ENCODE results near the gene CRYBB3. TPM values are rescaled to one million over a fixed set of nuclear protein-coding genes. Genes with fewer than 3 reads are reported as not detected.
"Not testable (repeated sequence)": the region's sequence is repeated elsewhere in the genome, so short reads cannot be mapped to it uniquely, and the experiment has no call there.

Gene CRYBB3
- total and polyA plus RNA-seq, 9 donors: 0.30 to 0.69 TPM; not detected in 7

DNA sequence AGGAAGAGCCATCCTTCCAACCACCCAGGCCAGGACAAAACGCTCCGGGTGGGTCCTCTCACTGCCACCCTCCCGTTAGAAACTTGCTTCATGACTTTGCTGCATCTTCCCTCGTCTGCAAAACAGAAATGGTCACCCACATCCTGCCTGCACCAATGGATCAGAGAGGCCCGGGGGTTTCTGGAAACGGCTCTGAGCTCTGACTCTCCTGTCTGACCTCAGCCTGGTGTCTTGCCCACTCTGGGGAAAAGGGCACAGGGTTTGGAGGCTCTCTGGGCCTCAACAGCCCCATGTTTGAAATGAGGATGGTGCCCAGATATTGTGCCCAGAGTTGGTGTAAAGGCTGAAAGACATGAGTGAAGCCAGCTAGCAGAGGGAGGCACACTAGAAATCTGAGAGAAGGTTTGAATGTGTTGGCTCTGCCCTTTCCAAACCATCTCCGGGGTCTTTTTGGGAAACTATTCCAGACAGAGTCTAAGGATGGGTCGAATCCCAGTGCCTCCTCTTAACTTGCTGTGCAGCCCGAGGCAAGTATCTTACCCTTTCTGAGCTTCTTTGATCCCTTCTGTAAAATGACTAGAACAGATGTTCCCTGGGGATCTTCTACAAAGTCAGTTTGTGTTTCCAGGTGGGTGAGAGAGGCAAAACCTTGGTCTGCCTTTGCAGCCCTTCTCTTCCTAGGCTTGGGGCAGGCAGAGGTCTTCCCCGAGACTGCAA is 2.1 kb downstream of the CRYBB3 start:
- Histone ChIP-seq H3K36me3 (no peaks in the 10 kb centered on the region), H3K4me3 (no peak overlapping the region), H3K27ac (no peak overlapping the region), H3K27me3 (no peaks in the 10 kb centered on the region), H3K4me1 (ENCODE audit: insufficient read depth) (no peaks in the 10 kb centered on the region), H3K9me3 (no peaks in the 10 kb centered on the region)
- DNase-seq: no peak
- TF ChIP-seq, protein P1, sequence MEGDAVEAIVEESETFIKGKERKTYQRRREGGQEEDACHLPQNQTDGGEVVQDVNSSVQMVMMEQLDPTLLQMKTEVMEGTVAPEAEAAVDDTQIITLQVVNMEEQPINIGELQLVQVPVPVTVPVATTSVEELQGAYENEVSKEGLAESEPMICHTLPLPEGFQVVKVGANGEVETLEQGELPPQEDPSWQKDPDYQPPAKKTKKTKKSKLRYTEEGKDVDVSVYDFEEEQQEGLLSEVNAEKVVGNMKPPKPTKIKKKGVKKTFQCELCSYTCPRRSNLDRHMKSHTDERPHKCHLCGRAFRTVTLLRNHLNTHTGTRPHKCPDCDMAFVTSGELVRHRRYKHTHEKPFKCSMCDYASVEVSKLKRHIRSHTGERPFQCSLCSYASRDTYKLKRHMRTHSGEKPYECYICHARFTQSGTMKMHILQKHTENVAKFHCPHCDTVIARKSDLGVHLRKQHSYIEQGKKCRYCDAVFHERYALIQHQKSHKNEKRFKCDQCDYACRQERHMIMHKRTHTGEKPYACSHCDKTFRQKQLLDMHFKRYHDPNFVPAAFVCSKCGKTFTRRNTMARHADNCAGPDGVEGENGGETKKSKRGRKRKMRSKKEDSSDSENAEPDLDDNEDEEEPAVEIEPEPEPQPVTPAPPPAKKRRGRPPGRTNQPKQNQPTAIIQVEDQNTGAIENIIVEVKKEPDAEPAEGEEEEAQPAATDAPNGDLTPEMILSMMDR (IDR thresholded peaks at IDR 0.05): no peak
- TF ChIP-seq POLR2A (IDR thresholded peaks at IDR 0.05): no peak
- no peak for TF ChIP-seq EP300 (IDR thresholded peaks at IDR 0.05)
- intact Hi-C loops (cut with DNase I): no loop called here
- 51 to 63% (median 61%) methylated on average over 9 to 10 of the region's 10 CpGs for WGBS, 3 donors

DNA sequence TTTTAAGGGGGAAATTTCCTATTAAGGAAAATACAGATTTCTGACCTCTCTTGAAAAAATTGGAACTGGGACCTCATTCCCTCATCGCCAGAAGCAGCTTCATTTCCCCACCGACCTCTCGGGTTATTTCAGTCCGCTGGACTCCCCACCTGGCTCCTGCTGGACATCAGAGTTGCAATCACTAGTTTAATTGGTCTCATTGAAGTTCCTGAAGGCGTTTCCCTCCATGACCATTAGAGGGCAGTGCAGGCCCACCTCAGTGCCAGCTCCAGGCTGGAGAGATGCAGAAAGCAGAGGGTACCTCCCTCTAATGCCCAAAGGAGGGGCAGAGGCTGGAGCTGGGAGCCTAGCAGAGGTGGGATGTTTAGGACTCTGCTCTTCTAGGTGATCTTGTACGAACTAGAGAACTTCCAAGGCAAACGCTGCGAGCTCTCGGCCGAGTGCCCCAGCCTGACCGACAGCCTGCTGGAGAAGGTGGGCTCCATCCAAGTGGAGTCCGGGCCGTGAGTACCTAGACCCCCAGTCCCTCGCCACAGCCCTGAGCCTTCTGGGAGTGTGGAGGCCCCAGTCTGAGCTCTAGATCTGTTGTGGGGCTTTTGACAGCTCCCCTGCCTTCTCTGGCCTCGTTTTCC is 2.7 kb downstream of the CRYBB3 start:
- Histone ChIP-seq H3K27ac (no peak overlapping the region), H3K9me3 (no peaks in the 10 kb centered on the region), H3K27me3 (no peaks in the 10 kb centered on the region), H3K4me3 (no peak overlapping the region), H3K36me3 (no peaks in the 10 kb centered on the region), H3K4me1 (ENCODE audit: insufficient read depth) (no peaks in the 10 kb centered on the region)
- intact Hi-C loops (cut with DNase I): no loop called here
- DNase-seq: peak; percentile 33 to 65 (median 48)
- 18 to 49% (median 49%) methylated on average over 7 to 15 of the region's 15 CpGs for WGBS, 3 donors
- TF ChIP-seq, protein P1 (IDR thresholded peaks at IDR 0.05): peak; percentile 27 to 78 (median 30)
- no peak for TF ChIP-seq EP300 (IDR thresholded peaks at IDR 0.05)

DNA sequence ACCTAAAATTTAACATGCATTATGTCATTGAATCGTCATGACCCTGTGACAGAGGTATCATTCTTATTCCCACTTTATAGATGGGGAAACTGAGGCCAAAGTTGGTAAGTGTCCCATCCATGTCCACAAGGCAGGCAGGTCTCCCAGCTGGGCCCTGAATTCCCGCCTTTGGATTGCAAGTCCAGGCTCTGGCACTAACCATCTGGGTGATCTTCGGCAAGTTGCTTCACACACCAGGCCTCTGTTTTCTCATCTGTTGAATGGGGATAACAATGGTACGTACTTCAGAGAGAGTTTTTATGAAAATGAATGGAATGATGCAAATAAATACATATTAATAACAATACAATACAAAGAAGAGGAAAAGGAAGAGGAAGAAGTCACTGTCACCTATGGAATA is 3.4 kb downstream of the CRYBB3 start:
- H3K36me3 ChIP-seq: no peaks in the 10 kb centered on the region
- H3K4me1 ChIP-seq (ENCODE audit: insufficient read depth): no peaks in the 10 kb centered on the region
- TF ChIP-seq EP300 (IDR thresholded peaks at IDR 0.05) (no peak), POLR2A (IDR thresholded peaks at IDR 0.05) (no peak)
- intact Hi-C loops (cut with DNase I): no loop called here
- no peak for DNase-seq
- no peaks in the 10 kb centered on the region for H3K27me3 ChIP-seq
- no peak overlapping the region for H3K27ac ChIP-seq
- H3K4me3 ChIP-seq: no peak overlapping the region
- no peaks in the 10 kb centered on the region for H3K9me3 ChIP-seq
- 93 to 96% (median 93%) methylated on average over 4 of the region's 4 CpGs for WGBS, 3 donors

DNA sequence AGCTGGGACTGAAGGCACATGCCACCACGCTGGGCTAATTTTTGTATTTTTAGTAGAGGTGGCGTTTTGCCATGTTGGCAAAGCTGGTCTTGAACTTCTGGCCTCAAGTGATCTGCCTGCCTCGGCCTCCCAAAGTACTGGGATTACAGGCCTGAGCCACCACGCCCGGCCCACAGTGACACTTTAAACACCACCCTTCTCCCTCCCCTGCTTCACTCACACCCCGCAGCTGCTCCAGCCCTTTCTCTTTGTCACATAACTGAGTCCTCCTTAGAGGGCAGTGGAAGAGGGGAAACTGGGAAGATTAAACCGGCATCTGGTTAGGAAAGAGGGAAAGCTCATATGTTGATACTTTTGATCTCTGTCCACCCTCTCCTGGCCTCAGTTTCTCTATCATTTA is 4.9 kb downstream of the CRYBB3 start:
- H3K27ac ChIP-seq; H3K9me3 ChIP-seq; H3K4me3 ChIP-seq; intact Hi-C loops (cut with DNase I); H3K4me1 ChIP-seq (ENCODE audit: insufficient read depth); H3K36me3 ChIP-seq; H3K27me3 ChIP-seq; DNase-seq: not testable (repeated sequence)
- 80 to 87% (median 84%) methylated on average over 7 of the region's 7 CpGs for WGBS, 3 donors

DNA sequence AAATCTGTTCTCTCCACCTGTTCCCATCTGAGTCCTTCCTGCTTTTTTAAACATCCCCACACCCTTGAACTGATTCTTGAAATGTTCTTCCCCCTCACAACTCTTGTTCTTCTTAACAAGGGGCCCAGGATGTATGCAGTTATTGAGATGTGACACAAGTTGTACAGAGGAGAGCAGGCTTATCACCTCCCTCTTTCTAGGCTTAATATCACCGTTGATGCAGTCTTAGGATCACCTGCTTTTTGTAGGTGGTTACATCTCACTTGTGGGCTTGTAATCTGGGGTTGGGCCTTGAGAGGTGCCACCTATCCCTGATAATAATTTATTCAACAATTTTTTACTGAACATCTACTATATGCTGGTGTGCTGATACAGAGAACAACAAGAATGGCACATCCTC is 6.2 kb downstream of the CRYBB3 start:
- 89 to 93% (median 91%) methylated on average over 1 of the region's 1 CpG for WGBS, 3 donors
- Histone ChIP-seq H3K36me3 (no peaks in the 10 kb centered on the region), H3K27me3 (no peaks in the 10 kb centered on the region), H3K27ac (no peak overlapping the region), H3K9me3 (no peaks in the 10 kb centered on the region), H3K4me3 (no peak overlapping the region), H3K4me1 (ENCODE audit: insufficient read depth) (no peaks in the 10 kb centered on the region)
- no peak for DNase-seq
- TF ChIP-seq EP300 (IDR thresholded peaks at IDR 0.05) (no peak), POLR2A (IDR thresholded peaks at IDR 0.05) (no peak)
- TF ChIP-seq, protein P1 (IDR thresholded peaks at IDR 0.05): no peak
- intact Hi-C loops (cut with DNase I): no loop called here
